Ishikawa (cell line): ENCODE results near the gene CSTPP1.

Source experiments
- CEBPB ChIP-seq: IDR thresholded peaks from 2 replicates; pipeline ENCODE4 v1.6.1; 2012
- CREB1 ChIP-seq: IDR thresholded peaks from 2 replicates; pipeline ENCODE4 v1.6.1; 2012; ENCODE audit warnings: low read depth
- EGR1 ChIP-seq: IDR thresholded peaks from 2 replicates; pipeline ENCODE4 v1.6.1; 2012
- EP300 ChIP-seq: IDR thresholded peaks from 2 replicates; pipeline ENCODE4 v1.6.1; 2012; ENCODE audit warnings: borderline replicate concordance
- RAD21 ChIP-seq: IDR thresholded peaks from 2 replicates; pipeline ENCODE4 v1.6.1; 2012; ENCODE audit warnings: low read depth
- TCF12 ChIP-seq: IDR thresholded peaks from 2 replicates; pipeline ENCODE4 v1.6.1; 2012; ENCODE audit warnings: low read depth
- ZBTB7A ChIP-seq: IDR thresholded peaks from 2 replicates; pipeline ENCODE4 v1.6.1; 2012; ENCODE audit warnings: low read depth
- TF ChIP-seq, protein P1 (sequence below): IDR thresholded peaks from 2 replicates; pipeline ENCODE4 v1.6.1; 2012; ENCODE audit warnings: low read depth, mild to moderate bottlenecking
- TF ChIP-seq, protein P2 (sequence below): IDR thresholded peaks from 2 replicates; pipeline ENCODE4 v1.6.1; 2012

CSTPP1 gene

DNA sequence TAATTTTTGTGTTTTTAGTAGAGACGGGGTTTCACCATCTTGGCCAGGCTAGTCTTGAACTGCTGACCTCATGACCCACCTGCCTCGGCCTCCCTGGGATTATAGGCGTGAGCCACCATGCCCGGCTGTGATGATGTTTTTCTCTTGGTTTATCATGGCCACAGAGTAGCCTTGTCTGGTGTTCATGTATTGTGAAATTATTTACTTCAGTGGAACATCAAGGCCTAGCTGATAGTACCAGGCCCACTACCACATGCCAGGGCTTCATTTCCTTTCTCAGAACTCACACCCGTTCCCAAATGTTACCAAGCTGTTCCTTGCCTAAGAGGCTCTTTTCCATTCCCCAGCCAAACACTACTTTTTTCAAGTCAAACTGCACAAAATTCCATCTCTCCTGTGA lies 272.1 kb downstream of the CSTPP1 start:
- TF ChIP-seq RAD21 = no peak
- TF ChIP-seq EGR1 = no peak
- TF ChIP-seq TCF12 = no peak
- no peak for TF ChIP-seq ZBTB7A
- no peak for TF ChIP-seq EP300
- no peak for TF ChIP-seq CEBPB
- no peak for TF ChIP-seq CREB1
- TF ChIP-seq, protein P1, sequence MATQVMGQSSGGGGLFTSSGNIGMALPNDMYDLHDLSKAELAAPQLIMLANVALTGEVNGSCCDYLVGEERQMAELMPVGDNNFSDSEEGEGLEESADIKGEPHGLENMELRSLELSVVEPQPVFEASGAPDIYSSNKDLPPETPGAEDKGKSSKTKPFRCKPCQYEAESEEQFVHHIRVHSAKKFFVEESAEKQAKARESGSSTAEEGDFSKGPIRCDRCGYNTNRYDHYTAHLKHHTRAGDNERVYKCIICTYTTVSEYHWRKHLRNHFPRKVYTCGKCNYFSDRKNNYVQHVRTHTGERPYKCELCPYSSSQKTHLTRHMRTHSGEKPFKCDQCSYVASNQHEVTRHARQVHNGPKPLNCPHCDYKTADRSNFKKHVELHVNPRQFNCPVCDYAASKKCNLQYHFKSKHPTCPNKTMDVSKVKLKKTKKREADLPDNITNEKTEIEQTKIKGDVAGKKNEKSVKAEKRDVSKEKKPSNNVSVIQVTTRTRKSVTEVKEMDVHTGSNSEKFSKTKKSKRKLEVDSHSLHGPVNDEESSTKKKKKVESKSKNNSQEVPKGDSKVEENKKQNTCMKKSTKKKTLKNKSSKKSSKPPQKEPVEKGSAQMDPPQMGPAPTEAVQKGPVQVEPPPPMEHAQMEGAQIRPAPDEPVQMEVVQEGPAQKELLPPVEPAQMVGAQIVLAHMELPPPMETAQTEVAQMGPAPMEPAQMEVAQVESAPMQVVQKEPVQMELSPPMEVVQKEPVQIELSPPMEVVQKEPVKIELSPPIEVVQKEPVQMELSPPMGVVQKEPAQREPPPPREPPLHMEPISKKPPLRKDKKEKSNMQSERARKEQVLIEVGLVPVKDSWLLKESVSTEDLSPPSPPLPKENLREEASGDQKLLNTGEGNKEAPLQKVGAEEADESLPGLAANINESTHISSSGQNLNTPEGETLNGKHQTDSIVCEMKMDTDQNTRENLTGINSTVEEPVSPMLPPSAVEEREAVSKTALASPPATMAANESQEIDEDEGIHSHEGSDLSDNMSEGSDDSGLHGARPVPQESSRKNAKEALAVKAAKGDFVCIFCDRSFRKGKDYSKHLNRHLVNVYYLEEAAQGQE = no peak
- TF ChIP-seq, protein P2, sequence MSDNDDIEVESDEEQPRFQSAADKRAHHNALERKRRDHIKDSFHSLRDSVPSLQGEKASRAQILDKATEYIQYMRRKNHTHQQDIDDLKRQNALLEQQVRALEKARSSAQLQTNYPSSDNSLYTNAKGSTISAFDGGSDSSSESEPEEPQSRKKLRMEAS = no peak
